ENCODE results near the gene NTN5.

The NTN5 gene

DNA sequence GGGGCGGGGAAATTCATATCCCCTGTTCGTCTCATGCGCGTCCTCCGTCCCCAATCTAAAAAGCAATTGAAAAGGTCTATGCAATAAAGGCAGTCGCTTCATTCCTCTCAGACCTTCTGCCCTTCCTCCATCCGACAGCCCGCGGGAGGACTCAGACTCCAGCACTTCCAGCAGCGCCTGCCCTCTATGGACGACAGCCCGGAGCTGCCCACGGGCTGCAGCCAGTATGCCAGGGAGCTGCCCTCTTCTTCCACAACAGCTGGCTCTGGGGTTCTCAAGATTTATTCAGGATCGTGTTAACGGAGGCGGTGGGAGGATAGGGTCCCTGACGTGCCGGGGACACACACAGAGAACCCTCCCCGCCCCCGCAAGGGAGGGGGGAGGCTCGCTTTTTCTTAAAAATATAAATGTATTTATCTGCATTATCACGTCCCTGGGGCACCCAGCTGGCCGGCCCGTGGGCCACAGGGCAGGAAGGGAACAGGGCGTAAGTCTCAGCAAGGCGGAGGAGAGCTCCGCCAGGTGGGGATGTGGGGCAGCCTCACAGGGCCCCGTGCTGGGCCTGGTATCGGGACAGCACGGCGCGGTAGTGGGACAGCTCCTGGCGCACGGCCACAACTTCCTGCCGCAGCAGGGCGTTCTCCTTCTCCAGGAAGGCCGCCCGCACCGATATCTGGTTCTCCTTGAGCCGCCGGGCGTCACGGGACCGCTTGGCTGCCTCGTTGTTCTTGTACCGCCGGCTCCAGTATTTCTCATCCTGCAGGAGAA is 42.3 kb downstream of the NTN5 start:
- DNase-seq (ENCODE audit: low read depth in 3 of 3): no peak

DNA sequence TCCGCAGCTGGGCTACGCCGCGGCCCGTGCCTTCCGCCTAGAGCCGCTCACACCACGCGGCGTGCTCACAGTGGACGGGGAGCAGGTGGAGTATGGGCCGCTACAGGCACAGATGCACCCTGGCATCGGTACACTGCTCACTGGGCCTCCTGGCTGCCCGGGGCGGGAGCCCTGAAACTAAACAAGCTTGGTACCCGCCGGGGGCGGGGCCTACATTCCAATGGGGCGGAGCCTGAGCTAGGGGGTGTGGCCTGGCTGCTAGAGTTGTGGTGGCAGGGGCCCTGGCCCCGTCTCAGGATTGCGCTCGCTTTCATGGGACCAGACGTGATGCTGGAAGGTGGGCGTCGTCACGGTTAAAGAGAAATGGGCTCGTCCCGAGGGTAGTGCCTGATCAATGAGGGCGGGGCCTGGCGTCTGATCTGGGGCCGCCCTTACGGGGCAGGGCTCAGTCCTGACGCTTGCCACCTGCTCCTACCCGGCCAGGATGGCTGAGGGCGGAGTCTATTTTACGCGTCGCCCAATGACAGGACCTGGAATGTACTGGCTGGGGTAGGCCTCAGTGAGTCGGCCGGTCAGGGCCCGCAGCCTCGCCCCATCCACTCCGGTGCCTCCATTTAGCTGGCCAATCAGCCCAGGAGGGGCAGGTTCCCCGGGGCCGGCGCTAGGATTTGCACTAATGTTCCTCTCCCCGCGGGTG is 43.1 kb downstream of the NTN5 start:
- DNase-seq (ENCODE audit: low read depth in 3 of 3): no peak

DNA sequence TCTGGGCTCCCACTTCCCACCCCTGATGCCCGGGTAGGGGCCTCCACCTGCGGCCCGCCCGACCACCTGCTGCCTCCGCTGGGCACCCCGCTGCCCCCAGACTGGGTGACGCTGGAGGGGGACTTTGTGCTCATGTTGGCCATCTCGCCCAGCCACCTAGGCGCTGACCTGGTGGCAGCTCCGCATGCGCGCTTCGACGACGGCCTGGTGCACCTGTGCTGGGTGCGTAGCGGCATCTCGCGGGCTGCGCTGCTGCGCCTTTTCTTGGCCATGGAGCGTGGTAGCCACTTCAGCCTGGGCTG is 43.6 kb downstream of the NTN5 start:
- DNase-seq (ENCODE audit: low read depth in 3 of 3): no peak

DNA sequence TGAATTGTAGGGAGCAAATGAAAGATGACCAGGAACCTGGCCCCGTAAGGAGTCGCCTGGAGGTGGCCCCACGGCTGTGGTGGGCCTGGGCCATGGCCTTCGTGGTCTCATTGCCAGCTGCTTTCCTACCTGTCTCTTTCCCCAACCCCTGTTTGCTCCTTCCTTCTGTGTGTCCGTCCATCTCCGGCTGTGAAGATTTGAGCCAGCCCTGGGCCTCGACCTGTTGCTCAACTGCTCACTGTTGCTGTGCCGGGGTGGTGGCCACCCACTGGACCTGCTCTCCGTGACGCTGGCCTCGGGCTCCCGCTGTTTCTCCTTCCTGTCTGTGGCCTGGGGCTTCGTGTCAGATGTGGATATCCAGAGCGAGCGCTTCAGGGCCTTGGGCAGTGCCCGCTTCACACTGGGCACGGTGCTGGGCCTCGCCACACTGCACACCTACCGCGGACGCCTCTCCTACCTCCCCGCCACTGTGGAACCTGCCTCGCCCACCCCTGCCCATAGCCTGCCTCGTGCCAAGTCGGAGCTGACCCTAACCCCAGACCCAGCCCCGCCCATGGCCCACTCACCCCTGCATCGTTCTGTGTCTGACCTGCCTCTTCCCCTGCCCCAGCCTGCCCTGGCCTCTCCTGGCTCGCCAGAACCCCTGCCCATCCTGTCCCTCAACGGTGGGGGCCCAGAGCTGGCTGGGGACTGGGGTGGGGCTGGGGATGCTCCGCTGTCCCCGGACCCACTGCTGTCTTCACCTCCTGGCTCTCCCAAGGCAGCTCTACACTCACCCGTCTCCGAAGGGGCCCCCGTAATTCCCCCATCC is 44.1 kb downstream of the NTN5 start:
- DNase-seq (ENCODE audit: low read depth in 3 of 3): no peak

DNA sequence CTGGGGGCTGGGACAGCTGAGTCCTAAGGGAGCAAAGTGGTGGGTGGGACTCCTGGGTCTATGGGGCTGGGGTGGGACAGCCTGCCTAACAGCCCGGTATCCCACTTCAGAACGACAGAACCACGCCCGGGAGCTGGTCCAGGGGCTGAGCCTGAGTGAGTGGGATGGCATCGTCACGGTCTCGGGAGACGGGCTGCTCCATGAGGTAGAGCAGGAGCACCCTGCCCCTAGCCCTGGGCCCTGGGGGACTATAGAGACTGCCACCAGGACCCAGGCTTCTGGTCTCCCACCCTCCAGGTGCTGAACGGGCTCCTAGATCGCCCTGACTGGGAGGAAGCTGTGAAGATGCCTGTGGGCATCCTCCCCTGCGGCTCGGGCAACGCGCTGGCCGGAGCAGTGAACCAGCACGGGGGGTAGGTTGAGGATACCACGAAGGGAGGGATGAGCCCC is 44.9 kb downstream of the NTN5 start:
- DNase-seq (ENCODE audit: low read depth in 3 of 3): no peak

DNA sequence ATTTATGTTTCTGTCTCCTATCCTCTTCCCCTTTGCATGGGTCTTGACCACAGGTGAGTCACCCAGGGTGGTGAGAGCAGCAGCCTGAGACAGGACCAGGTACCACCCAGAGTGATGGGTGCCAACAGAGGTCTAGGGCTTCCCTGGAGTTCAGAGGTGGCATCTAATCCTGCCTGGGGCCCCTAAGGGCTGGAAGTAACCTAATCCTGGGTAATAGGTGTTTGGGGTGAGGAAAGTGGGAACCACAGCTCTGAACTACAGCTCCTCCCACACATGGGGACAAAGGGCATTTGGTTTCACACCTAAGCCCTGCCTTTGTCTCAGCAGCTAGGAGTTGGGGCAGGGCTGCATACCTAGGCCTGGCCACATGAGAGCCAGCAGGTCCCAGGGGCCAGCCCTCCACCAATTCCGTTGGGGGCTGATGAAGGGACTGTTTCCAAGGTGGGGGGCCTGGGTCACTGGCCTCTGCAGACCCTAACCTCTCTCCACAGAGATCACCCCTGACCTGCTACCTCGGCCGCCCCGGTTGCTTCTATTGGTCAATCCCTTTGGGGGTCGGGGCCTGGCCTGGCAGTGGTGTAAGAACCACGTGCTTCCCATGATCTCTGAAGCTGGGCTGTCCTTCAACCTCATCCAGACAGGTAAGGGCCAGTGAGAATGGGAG is 45.5 kb downstream of the NTN5 start:
- no peak for DNase-seq (ENCODE audit: low read depth in 3 of 3)

DNA sequence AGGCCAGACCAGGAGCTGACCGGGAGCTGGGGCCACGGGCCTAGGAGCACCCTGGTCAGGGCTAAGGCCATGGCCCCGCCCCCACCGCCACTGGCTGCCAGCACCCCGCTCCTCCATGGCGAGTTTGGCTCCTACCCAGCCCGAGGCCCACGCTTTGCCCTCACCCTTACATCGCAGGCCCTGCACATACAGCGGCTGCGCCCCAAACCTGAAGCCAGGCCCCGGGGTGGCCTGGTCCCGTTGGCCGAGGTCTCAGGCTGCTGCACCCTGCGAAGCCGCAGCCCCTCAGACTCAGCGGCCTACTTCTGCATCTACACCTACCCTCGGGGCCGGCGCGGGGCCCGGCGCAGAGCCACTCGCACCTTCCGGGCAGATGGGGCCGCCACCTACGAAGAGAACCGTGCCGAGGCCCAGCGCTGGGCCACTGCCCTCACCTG is 46.9 kb downstream of the NTN5 start:
- no peak for DNase-seq (ENCODE audit: low read depth in 3 of 3)

DNA sequence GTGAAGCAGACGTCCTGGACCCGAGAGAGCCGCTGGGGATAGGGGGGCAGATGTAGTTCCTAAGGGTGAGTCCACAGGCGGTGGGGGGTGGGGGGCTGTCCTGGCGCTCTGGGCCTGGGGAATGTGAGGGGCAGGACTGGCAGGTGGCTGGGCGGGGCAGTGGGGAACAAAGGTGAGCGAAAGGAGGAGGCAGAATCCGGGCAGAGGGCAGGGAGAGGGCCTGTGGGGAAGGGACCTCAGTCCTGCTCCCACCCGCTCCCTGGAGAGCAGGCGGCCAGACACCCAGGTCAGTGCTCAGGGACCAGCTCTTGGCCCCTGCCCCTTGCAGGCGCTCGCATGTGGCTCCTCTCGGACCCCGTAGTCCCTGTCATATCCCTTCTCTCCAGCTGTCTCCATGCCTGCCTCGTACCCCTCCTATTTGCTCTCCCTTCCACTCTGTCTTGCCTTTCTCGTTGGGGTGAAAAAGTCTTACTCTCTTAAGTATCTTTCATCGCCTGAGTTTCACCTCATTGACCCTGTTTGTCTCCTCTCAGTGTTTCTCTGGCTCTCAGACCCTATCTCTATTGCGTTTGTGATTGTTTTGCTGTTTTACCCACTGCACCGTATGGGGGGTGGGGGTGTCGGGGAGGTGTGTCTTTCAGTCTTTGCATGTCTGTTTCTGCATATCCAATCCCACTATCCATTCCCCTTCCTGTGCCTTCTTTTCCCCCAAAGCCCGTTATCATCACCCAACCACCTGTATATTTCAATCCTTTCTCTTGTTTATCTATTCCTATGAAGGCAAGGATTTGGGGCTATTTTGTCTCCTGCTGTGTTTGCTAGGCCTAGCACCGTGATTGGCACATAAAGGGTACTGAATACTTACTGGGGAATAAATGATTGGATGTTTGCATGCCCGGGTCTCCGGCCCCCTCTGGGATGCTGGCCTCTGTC is 47.8 kb downstream of the NTN5 start:
- DNase-seq (ENCODE audit: low read depth in 3 of 3): no peak

DNA sequence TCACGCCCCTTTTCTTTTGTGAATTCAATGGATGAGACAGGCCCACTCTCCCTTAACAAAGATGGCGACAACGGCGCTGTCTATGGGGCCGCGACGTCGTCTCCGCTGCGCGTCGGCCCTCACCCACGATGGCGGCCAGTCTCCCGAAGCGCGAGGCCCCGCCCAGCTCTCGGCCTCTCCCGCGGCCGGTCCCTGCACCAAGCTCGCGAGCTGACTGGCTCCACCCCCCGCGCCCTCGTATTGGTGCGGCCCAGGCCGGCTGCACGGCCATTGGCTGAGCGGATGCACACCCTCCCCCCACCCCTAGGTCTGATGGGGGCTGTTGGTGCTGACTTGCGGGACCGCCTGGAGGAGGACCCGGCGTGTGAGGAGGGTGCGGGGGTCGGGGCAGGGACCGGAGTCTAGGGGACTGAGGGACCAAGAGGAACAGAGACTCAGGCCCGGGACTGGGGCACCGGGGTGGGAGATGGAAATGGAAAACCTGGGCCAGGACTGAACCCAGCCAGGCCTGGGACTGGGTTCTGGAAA is 48.7 kb downstream of the NTN5 start:
- DNase-seq (ENCODE audit: low read depth in 3 of 3): peak; percentile 93 to 96 (median 94)

DNA sequence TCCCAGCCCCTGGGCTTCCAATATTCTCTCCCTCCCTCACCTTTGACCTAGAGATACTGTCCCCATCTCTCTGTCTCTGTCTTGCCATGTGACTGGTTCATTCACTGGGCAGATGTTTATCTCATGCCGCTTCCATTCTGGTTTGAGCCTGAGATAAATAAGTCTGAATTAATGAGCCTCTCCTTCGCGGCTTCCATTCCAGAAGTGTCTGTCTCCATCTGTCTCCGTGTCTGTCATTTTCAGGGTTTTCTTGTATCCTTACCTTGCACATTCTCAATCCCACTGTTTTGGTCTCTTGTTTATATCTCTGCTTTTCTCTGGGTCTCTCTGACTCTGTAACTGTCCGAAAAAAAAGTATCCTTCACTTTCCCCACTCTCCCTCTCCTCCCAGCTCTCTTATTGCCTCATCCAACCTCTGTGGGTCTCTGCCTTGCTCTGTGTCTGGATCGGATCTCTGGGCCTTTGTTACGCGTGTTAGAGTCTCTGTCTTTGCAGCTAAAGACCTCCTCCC is 49.2 kb downstream of the NTN5 start:
- no peak for DNase-seq (ENCODE audit: low read depth in 3 of 3)

DNA sequence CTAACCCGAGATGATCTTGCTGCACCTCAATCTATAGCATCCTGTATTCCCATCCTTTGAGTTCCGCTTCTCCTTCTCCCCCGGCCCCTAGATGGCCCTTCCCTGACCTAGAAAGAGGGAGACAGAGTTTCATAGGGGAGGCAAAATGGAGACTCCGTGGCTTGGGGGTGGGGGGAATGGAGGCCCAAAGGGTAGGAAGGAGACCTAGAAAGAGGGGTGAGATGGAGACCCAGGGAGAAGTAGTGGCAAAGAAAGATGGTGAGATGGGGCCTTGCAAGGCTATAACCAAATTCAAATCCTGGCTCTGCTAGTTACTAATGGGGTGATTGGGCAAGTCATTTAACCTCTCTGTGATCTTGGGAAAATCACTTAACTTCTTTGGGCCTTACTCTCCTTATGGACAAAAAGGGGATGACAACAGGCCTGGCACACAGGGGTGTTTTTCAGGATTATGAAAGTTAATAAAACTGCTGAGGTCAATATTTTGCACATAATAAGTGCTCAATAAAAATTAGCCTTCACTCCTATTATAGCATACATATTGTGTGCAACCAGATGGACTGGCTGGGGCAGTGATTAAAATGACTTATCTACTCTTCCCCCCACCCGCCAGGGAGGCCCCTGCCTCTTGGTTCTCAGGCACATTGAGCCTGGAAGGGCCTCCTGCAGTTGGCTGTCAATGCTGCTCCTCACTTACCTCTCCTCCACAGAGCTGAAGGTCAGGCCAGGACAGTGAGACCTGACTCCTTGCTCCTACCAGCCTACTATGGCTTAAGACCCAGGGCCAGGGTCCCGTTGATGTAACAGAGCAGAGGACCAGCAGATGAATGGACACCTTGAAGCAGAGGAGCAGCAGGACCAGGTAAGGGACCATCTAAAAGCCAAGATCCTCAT is 52.9 kb downstream of the NTN5 start:
- DNase-seq (ENCODE audit: low read depth in 3 of 3): no peak

DNA sequence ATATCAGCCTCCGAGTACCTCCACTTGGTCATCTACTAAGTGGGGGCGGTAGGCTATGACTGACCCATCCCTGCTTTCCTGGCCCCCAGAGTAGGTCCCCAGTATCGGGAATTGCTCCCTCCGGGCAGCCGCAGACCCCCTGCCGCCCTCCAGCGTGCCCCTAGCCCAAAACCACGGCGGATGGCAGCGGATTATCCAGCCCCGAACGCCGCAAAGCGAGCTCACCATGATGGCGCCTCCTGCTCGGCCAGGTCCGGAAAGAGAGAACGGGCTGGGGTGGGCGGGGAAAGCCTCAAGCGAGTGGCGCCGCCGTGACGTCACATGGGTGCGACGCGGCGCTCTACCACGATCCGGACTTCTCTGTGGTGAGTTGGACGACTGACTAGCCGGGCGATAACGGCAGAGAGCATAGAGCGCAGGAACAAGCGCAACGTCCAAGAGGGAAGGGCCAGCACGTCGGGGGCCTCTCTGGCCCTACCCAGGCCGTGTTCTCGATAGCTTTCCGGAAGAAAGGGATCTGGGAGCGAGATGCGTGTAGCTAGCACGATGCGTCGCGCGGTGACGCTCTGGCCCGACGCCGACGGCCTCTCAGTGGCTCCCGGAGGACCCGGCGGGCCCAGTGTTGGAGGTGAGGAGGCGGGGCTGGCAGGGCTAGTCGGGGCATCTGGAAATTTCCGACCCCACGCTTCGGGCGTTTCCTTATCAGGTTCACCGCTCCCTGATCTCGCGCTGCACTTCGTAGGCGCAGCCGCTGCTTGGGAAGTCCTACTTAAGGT is 53.7 kb downstream of the NTN5 start, which contains the start of the genes RPL18 and SPHK2:
Gene RPL18, minus strand, starts transcription at position 263 of the 776 bp plus-strand sequence. Its CDS starts 35 bp downstream, at position 228.
Gene SPHK2, plus strand, starts transcription at position 591 of the 776 bp plus-strand sequence. CDS start 1,009 bp downstream, outside the sequence.
- peak; percentile 90 to 93 (median 93) for DNase-seq (ENCODE audit: low read depth in 3 of 3)

DNA sequence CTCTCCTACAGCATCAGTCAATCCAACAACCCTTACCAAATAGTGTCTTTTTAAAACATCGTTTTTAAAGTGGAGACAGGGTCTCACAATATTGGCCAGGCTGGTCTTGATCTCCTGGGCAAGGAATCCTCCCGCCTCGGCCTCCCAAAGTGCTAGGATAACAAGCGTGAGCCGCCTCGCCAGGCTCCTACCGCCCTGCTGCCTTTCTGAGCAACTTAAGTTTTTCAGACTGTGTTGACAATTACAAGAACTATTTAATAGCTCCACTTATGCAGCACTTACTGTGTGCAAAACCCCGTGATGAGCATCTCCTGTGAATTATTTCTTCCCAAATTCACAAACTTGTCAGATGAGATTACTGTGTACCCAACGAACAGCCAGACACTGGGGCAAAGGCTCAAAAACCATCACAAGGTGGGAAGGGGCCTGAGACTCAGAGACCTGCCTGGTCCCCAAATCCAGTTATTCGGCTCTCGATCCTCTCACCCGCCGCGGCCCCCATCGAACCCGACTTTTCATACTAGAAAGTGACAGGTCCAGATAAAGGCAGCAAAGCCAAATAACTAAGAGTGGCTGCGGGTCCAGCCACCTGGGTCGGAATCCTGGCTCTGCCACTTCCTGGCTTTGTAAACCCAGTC is 54.4 kb downstream of the NTN5 start:
- DNase-seq (ENCODE audit: low read depth in 3 of 3): no peak

DNA sequence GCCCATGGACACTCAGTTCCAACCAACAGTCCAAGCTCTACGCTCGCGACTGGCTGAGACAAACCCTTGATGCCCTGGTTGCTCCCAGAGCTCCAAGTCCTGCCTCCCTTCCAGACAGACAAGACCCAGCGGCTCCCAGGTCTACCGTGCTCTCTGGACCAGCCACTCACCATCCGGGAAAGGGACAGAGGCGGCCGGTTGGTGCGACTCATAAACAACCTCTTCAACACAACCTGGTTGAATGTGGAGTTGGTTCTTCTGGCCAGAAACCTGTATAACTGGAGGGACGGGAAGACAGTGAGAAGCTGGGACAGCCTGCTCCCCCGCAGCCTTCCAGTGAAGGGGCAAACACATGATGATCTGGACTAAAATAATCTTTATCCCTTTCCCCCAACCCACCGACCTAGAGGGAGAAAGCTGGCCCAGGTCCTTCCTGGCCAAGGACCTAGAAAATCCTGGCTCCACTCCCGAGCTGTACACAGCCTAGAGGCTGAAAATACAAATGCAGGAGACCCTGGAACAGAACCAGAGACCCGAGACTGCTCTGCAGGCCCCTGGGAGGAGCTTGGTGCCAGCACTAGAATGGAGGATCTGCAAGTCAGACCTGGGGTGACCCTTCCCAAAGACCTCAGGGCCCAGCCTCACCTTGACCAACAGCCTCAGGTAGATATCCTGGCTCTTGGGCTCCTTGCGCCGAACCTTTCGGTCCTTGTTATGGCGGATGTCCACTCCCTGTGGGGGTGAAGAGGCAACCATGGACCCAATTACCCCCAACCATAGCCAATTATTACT is 55.5 kb downstream of the NTN5 start:
- no peak for DNase-seq (ENCODE audit: low read depth in 3 of 3)

DNA sequence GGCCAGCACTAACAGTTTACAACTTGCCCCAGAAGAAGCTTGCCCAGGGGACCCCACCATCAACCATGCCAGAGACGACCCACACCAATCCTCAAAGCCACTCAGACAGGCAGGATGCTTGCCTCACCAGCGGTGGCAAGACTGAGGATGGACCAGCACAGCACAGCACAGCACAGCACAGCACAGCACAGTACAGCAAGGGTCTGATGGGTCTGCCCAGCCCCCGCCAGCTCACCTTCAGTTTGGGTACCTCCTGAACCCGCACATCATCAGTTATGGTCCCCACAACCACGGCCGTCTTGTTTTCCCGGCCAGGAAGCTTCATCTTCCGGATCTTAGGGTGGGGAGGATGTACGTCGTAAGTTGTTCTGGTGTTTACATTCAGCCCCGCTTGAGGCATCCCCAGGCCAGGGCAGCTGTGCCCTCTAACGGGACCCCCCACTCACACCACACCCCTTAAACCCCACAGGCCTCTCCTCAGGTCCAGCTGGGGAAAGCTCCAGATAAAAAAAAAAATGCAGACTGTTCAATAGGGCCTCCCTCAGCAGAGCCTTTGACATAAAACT is 56.2 kb downstream of the NTN5 start:
- no peak for DNase-seq (ENCODE audit: low read depth in 3 of 3)

DNA sequence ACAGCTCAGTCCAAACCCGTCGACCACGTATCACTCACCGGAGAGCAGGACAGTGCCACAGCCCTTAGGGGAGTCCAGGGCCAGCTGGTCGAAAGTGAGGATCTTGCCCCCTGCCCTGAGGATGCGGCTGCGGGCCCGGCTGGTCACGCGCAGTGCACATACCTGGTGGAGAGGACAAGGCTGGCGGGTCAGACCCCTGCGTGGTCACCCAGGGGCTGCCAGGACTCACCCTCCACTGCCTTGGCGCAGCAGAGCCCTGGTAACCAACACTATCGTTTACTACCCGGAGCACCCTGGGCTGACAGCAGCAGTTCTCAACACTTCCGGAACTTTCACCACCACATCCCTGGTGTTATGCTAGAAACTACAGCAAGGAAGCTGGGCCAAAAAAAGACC is 56.8 kb downstream of the NTN5 start:
- DNase-seq (ENCODE audit: low read depth in 3 of 3): no peak

Measured in stimulated activated CD4-positive, alpha-beta T cell treated with anti-CD3 and anti-CD28 coated beads, TNF-alpha, amount 100 ng/mL, for 4 hours (primary cell).